Type B pancreatic cell (in vitro differentiated cells): ENCODE results near the gene NLGN1. TPM values are rescaled to one million over a fixed set of nuclear protein-coding genes. Genes with fewer than 3 reads are reported as not detected.

ENCODE experiments used
- DNase-seq: peaks from one replicate; pipeline ENCODE4 v3.0.0; 2021; ENCODE audit warnings: mixed read lengths; ENCODE audit not compliant: unreplicated experiment; ENCODE audit errors: extremely low spot score
- H3K27ac Mint-ChIP-seq: 2 replicates; pipeline ENCODE4 v1.8.0; 2021; ENCODE audit warnings: mild to moderate bottlenecking, mixed read lengths
- H3K27me3 Mint-ChIP-seq: 2 replicates; pipeline ENCODE4 v1.8.0; 2021; ENCODE audit warnings: mixed read lengths
- H3K36me3 Mint-ChIP-seq: 2 replicates; pipeline ENCODE4 v1.8.0; 2021; ENCODE audit warnings: mixed read lengths
- H3K4me1 Mint-ChIP-seq: one replicate; pipeline ENCODE4 v1.8.0; 2021; ENCODE audit warnings: mixed read lengths; ENCODE audit not compliant: unreplicated experiment
- H3K4me3 Mint-ChIP-seq: 2 replicates; pipeline ENCODE4 v1.8.0; 2021; ENCODE audit warnings: mild to moderate bottlenecking, mixed read lengths
- H3K9me3 Mint-ChIP-seq: 2 replicates; pipeline ENCODE4 v1.8.0; 2021; ENCODE audit warnings: mixed read lengths
- total RNA-seq: library from RNA; stranded (reverse); gene quantifications from 2 replicates; pipeline ENCODE4 v1.2.1, GENCODE V29; 2021; ENCODE audit warnings: low replicate concordance
- TF ChIP-seq, protein P1 (sequence below): fragments of 200-600 bp; sonication (generic); conservative IDR thresholded peaks from 2 replicates; pipeline ENCODE4 v1.5.0; 2021; ENCODE audit warnings: antibody characterized with exemption, mild to moderate bottlenecking

The NLGN1 gene
- total RNA-seq, 1 donor from 2014 or later: 12.6 TPM

DNA sequence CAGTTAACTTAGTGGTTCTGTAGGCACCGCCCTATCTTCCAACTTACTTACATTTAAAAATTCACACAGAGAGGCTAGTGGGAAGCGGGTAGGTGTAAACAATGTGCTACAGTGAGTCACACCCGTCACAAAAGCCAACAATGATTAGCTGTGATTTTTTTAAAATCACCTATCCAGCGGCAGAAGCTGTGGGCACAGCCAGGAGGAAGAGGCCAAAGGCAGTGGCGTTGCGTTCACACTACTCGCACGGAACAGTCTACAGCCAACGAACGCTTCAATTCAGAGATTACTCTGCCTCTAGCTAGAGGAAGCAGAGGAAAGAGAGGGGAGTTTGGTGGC, 2.5 kb upstream of the NLGN1 start:
- Mint-ChIP-seq H3K27ac (peak overlapping the region; percentile 88), H3K4me1 (peaks cover 16% of the 10 kb centered on the region), H3K9me3 (no peaks in the 10 kb centered on the region), H3K36me3 (no peaks in the 10 kb centered on the region), H3K27me3 (peaks cover 57% of the 10 kb centered on the region), H3K4me3 (peak overlapping the region; percentile 89)
- DNase-seq: no peak
- TF ChIP-seq, protein P1, sequence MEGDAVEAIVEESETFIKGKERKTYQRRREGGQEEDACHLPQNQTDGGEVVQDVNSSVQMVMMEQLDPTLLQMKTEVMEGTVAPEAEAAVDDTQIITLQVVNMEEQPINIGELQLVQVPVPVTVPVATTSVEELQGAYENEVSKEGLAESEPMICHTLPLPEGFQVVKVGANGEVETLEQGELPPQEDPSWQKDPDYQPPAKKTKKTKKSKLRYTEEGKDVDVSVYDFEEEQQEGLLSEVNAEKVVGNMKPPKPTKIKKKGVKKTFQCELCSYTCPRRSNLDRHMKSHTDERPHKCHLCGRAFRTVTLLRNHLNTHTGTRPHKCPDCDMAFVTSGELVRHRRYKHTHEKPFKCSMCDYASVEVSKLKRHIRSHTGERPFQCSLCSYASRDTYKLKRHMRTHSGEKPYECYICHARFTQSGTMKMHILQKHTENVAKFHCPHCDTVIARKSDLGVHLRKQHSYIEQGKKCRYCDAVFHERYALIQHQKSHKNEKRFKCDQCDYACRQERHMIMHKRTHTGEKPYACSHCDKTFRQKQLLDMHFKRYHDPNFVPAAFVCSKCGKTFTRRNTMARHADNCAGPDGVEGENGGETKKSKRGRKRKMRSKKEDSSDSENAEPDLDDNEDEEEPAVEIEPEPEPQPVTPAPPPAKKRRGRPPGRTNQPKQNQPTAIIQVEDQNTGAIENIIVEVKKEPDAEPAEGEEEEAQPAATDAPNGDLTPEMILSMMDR: no peak

DNA sequence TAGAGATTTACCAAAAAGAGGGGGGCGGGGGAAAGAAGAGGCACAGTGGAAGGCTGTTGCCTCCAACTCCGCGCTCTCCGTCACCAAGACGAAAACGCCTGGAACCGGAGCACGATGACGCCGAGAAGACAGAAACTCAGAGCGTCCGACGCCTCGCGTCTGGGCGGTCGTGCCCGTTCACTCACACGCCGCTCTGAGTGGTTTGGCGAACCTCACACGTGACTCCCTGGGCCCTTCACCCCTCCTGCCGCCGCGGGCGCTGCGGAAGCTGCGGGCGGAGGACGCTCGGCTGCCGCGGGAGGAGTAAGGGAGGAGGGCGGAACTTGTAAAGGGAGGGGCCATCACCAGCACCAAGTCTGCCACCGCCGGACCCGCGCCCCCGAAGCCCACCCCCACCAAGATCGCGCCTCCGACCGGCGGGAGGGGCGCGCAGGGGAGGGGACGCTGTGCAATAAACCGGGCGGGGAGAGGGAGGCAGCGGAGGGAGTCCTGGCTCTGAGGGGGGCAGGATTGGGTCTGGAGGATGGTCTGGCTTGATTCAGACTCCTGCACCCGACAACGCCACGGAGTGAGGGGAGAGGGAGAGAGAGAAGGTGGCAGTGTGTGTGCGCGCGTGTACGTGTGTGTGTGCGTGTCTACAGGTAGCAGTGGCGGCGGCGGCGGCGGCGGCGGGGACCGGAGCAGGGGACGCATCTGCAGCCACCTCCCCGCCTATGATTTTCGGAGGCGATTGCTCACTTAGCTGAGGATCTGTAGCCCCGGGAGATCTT, 1.9 kb upstream of the NLGN1 start:
- Mint-ChIP-seq H3K9me3 (no peaks in the 10 kb centered on the region), H3K4me3 (peak overlapping the region; percentile 89), H3K36me3 (no peaks in the 10 kb centered on the region), H3K4me1 (peaks cover 16% of the 10 kb centered on the region), H3K27ac (peak overlapping the region; percentile 88), H3K27me3 (peaks cover 62% of the 10 kb centered on the region)
- TF ChIP-seq, protein P1: peak; percentile 9
- peak; percentile 85 for DNase-seq

DNA sequence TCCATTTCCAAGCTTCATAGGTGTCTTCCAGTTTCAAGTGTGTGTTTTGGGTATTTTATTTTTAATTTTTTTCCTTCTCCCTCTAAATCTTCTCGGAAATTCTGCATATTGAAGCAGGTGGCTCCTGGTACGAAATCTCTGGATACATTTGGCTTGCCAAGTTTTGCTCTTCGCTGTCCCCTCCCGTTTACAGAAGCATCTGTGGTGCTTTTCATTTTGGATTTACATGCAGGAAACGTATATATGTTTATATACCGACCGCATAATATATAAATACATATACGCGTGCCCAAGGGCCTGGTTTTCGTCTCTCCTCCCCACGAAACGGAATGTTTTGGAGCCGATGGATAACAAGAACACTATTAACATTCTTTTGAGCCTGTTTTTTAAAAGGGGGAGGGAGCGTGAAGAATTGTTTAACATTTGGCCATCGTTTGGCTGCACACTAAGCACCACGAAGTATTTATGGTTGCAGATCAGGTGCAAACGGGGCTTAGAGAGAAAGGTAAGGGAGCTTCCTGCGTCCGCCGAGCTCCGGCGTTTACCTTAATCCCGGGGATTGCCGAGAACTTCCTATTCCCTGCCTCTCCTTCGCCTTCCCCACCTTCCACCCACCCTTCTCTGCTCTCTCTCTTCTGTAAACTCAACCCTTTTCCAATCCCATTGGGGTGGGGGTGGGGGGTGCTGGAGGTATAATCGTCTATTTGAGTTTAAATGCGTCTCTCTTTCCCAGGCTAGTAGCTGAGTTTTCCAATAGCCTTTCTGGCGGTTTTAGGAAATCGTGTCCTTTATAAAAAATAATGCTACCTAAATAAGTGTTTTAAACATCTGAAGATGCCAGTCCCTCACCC, 1.1 kb upstream of the NLGN1 start:
- peaks cover 62% of the 10 kb centered on the region for H3K27me3 Mint-ChIP-seq
- peak overlapping the region; percentile 61 for H3K27ac Mint-ChIP-seq
- DNase-seq: no peak

DNA sequence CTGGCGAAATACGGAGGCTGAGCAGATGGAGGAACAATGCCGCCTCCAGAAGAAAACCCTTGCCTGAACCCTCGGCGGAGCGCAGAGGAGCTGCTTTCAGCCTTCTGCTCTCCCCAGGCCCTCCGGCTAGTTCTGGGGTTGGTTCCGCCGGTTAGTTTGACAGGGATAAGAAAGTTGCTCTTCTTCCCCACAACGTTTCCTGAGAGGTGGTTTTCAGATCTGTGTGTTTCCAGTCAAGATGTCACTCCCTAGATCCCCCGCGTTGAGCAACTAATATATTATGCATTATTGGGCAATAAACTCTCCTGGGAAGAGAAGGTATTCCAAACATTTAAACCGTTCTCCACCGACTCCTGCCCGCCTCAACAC, 551 bp downstream of the NLGN1 start:
- Mint-ChIP-seq H3K27me3 (peaks cover 65% of the 10 kb centered on the region), H3K9me3 (no peaks in the 10 kb centered on the region), H3K27ac (peak overlapping the region; percentile 81), H3K36me3 (no peaks in the 10 kb centered on the region), H3K4me3 (peak overlapping the region; percentile 89), H3K4me1 (peaks cover 16% of the 10 kb centered on the region)
- TF ChIP-seq, protein P1: no peak
- DNase-seq: peak; percentile 68

More for the DNA sequence above, 1.1 kb upstream of the NLGN1 start:
- H3K4me3 Mint-ChIP-seq: peak overlapping the region; percentile 89
- peaks cover 16% of the 10 kb centered on the region for H3K4me1 Mint-ChIP-seq
- TF ChIP-seq, protein P1: no peak
- H3K9me3 Mint-ChIP-seq: no peaks in the 10 kb centered on the region
- H3K36me3 Mint-ChIP-seq: no peaks in the 10 kb centered on the region

DNA sequence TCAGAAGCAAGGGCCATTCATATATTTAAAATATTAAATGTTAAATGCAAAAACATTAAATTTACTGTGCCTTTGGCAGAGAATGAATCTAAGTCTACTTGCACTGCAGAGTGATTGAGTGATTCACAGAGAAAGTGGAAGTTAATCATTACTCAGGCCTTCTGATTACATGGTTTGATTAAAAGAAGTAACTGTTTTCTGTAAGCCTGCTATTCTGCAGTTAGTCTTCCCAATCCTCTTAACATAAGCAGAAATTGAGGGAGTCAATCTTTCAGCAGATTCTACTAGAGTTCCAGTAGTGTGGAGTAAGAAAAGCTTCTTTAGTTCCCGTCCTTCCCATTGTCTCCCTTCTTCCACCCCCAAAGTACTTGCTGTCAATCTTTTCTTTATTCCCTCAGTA, 1.5 kb downstream of the NLGN1 start:
- no peak for DNase-seq
- Mint-ChIP-seq H3K27me3 (peaks cover 58% of the 10 kb centered on the region), H3K27ac (no peak overlapping the region), H3K9me3 (no peaks in the 10 kb centered on the region), H3K4me3 (peak overlapping the region; percentile 89), H3K36me3 (no peaks in the 10 kb centered on the region), H3K4me1 (peaks cover 16% of the 10 kb centered on the region)
- TF ChIP-seq, protein P1: no peak
